ENCODE measurements around the gene FRMD4B. TPM values are rescaled to one million over a fixed set of nuclear protein-coding genes. Genes with fewer than 3 reads are reported as not detected.

Gene FRMD4B
- total RNA-seq, 2 donors from 2014 or later = 2.1 to 2.2 TPM

DNA sequence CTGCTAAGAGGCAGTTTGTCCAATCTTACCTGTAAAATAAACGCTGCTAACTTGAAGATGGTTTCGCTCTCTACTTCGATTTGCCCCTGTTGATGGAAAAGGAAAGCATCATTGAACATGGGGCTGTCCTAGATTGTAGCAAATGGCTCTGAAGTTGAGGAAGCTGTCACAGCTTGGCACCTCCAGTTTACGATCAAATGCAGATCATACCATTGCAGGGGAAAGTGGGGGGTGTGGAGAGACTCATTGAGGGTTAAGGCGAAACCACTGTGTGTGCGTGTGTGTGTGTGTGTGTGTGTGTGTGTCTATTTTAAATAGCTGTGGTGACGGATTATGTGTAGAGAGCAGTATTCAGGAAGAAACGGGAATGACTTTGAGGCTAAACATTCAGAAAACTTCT is 135.9 kb downstream of the FRMD4B start:
- Mint-ChIP-seq H3K36me3 (ENCODE audit: low read depth) (no peaks in the 10 kb centered on the region), H3K27ac (no peak overlapping the region), H3K27me3 (ENCODE audit: insufficient read depth) (peaks cover 25% of the 10 kb centered on the region), H3K9me3 (no peaks in the 10 kb centered on the region), H3K4me1 (peaks cover 41% of the 10 kb centered on the region), H3K4me3 (peak overlapping the region; percentile 41)
- H3K36me3 ChIP-seq (ENCODE audit: control insufficient read depth, insufficient read depth, low read length) = no peaks in the 10 kb centered on the region
- H3K4me3 ChIP-seq (ENCODE audit: low read length) = peak overlapping the region; percentile 53
- no peaks in the 10 kb centered on the region for H3K27me3 ChIP-seq (ENCODE audit: control insufficient read depth, insufficient read depth, low read length, poor library complexity, severe bottlenecking)
- TF ChIP-seq CTCF (conservative IDR thresholded peaks at IDR 0.05) = no peak
- DNase-seq = peak; percentile 88
- WGBS, 2 experiments (ENCODE audit: insufficient coverage in 1 of 2, insufficient read length in 1 of 2) = 28 to 48% methylated on average over 7 to 8 of the region's 8 CpGs
- H3K4me1 ChIP-seq (ENCODE audit: control insufficient read depth, insufficient read depth, low read length) = peaks cover 19% of the 10 kb centered on the region
- no peak overlapping the region for H3K27ac ChIP-seq (ENCODE audit: low read depth, low read length)
- H3K9me3 ChIP-seq (ENCODE audit: control insufficient read depth, low read length) = no peaks in the 10 kb centered on the region
- H3K9ac ChIP-seq (ENCODE audit: extremely low read depth, low read length, poor library complexity, severe bottlenecking) = no peak overlapping the region

DNA sequence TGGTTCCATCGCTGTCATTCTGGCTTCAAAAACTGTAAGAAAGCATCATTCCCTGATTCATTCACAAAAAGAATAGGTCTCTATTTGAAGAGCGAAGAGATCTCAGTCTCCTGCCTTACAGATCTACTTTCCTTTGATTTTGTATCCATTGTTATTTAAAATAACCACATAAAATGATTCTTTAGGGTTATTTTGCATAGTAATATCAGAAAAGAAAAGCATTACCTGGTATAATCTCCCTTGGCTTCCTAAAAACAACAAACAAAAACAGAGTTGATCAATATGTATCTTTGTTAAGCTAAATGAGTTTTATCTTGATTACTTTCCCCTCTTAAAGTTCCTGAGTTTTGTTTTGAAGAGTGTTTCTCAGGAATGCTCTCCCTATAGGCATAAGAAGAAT is 136.9 kb downstream of the FRMD4B start:
- Mint-ChIP-seq H3K9me3 (no peaks in the 10 kb centered on the region), H3K36me3 (ENCODE audit: low read depth) (no peaks in the 10 kb centered on the region), H3K4me3 (peak overlapping the region; percentile 41), H3K27me3 (ENCODE audit: insufficient read depth) (peaks cover 27% of the 10 kb centered on the region), H3K4me1 (peaks cover 45% of the 10 kb centered on the region), H3K27ac (no peak overlapping the region)
- H3K36me3 ChIP-seq (ENCODE audit: control insufficient read depth, insufficient read depth, low read length) = no peaks in the 10 kb centered on the region
- no peaks in the 10 kb centered on the region for H3K9me3 ChIP-seq (ENCODE audit: control insufficient read depth, low read length)
- peaks cover 19% of the 10 kb centered on the region for H3K4me1 ChIP-seq (ENCODE audit: control insufficient read depth, insufficient read depth, low read length)
- peak overlapping the region; percentile 53 for H3K4me3 ChIP-seq (ENCODE audit: low read length)
- TF ChIP-seq CTCF (conservative IDR thresholded peaks at IDR 0.05) = no peak
- no peak overlapping the region for H3K27ac ChIP-seq (ENCODE audit: low read depth, low read length)
- H3K27me3 ChIP-seq (ENCODE audit: control insufficient read depth, insufficient read depth, low read length, poor library complexity, severe bottlenecking) = no peaks in the 10 kb centered on the region
- no peak overlapping the region for H3K9ac ChIP-seq (ENCODE audit: extremely low read depth, low read length, poor library complexity, severe bottlenecking)
- 0 to 30% methylated on average over 1 to 2 of the region's 2 CpGs for WGBS, 2 experiments (ENCODE audit: insufficient coverage in 1 of 2, insufficient read length in 1 of 2)
- no peak for DNase-seq

DNA sequence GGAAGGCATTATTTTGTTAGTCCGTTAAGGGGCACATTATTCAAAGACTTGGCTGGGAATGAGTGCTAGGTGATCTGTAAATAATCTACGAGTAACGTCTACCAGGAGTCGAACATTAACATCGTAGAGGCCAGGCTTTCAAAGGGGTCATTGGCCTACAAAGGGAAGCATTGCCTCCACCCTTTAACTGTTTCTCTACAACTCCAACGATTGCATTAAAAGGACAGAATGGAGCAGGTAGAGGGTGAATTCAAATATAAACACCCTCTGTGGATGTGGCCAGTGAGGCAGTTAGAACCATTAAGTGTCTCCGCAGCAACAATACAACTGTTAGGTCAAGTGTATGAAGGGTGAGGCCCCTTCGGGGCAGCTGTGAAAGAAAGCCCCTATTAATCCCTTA is 137.5 kb downstream of the FRMD4B start:
- no peak for TF ChIP-seq CTCF (conservative IDR thresholded peaks at IDR 0.05)
- WGBS, 2 experiments (ENCODE audit: insufficient coverage in 1 of 2, insufficient read length in 1 of 2) = 48 to 51% methylated on average over 6 to 8 of the region's 8 CpGs
- H3K9me3 ChIP-seq (ENCODE audit: control insufficient read depth, low read length) = no peaks in the 10 kb centered on the region
- H3K9ac ChIP-seq (ENCODE audit: extremely low read depth, low read length, poor library complexity, severe bottlenecking) = no peak overlapping the region
- DNase-seq = no peak
- H3K36me3 ChIP-seq (ENCODE audit: control insufficient read depth, insufficient read depth, low read length) = no peaks in the 10 kb centered on the region
- no peak overlapping the region for H3K27ac ChIP-seq (ENCODE audit: low read depth, low read length)
- no peak overlapping the region for H3K27ac Mint-ChIP-seq
- H3K4me1 Mint-ChIP-seq = peaks cover 47% of the 10 kb centered on the region
- H3K27me3 ChIP-seq (ENCODE audit: control insufficient read depth, insufficient read depth, low read length, poor library complexity, severe bottlenecking) = no peaks in the 10 kb centered on the region
- H3K4me3 Mint-ChIP-seq = peak overlapping the region; percentile 41
- peaks cover 25% of the 10 kb centered on the region for H3K27me3 Mint-ChIP-seq (ENCODE audit: insufficient read depth)
- H3K9me3 Mint-ChIP-seq = no peaks in the 10 kb centered on the region
- H3K4me1 ChIP-seq (ENCODE audit: control insufficient read depth, insufficient read depth, low read length) = peaks cover 22% of the 10 kb centered on the region
- peak overlapping the region; percentile 53 for H3K4me3 ChIP-seq (ENCODE audit: low read length)
- H3K36me3 Mint-ChIP-seq (ENCODE audit: low read depth) = no peaks in the 10 kb centered on the region

Measured in endodermal cell (in vitro differentiated cells).